Activated B cell treated with CpG ODN at 0.5 μM for 24 hours (primary cell): ENCODE data around the gene IL1A. TPM values are rescaled to one million over a fixed set of nuclear protein-coding genes. Genes with fewer than 3 reads are reported as not detected.

Experiments
- ATAC-seq: fragments of 200-7000 bp; cut with Tn5 transposase; one replicate; pipeline ENCODE4 v1.10.0; 2021; ENCODE audit warnings: low read depth, mild to moderate bottlenecking, moderate library complexity
- CTCF ChIA-PET: fragments of 350-600 bp; sonication (Branson Sonifier 250); formaldehyde crosslinking; loops from one replicate; lab custom pipeline; 2021; ENCODE audit warnings: antibody characterized with exemption; lab: Charles Lee
- POLR2A ChIA-PET: fragments of 350-600 bp; sonication (Branson Sonifier 250); formaldehyde crosslinking; loops from one replicate; lab custom pipeline; 2021; ENCODE audit warnings: antibody characterized with exemption; lab: Charles Lee
- DNase-seq: peaks from one replicate; pipeline ENCODE4 v3.0.0; 2022
- H3K27ac Mint-ChIP-seq: one replicate; pipeline ENCODE4 v1.8.0; 2020; ENCODE audit warnings: mixed read lengths
- H3K27me3 Mint-ChIP-seq: one replicate; pipeline ENCODE4 v1.8.0; 2021; ENCODE audit warnings: mixed read lengths
- H3K36me3 Mint-ChIP-seq: one replicate; pipeline ENCODE4 v1.8.0; 2021; ENCODE audit warnings: low read depth, mixed read lengths
- H3K4me1 Mint-ChIP-seq: one replicate; pipeline ENCODE4 v1.8.0; 2021; ENCODE audit warnings: mixed read lengths
- H3K4me3 Mint-ChIP-seq: one replicate; pipeline ENCODE4 v1.8.0; 2020; ENCODE audit warnings: mild to moderate bottlenecking, mixed read lengths
- H3K9me3 Mint-ChIP-seq: one replicate; pipeline ENCODE4 v1.8.0; 2020; ENCODE audit warnings: mixed read lengths
- CTCF ChIP-seq: fragments of 200-600 bp; IDR thresholded peaks from one replicate; pipeline ENCODE4 v1.8.0; 2022; ENCODE audit warnings: antibody characterized with exemption, mild to moderate bottlenecking
- intact Hi-C: fragments of 100-400 bp; cut with micrococcal nuclease; formaldehyde crosslinking; loops from one replicate; pipeline ENCODE4 v1.15.1; 2024
- total RNA-seq: library from RNA; stranded (reverse); gene quantifications from 2 replicates; pipeline ENCODE4 v1.2.3, GENCODE V29; 2022

IL1A gene
- total RNA-seq, 1 donor from 2014 or later, result 1.9 TPM

GRCh38 chr2:112811841-112812306 is 27.6 kb upstream of the IL1A start:
- peak overlapping the region; percentile 67 for H3K27ac Mint-ChIP-seq
- no peak for TF ChIP-seq CTCF
- peak; percentile 45 for ATAC-seq
- intact Hi-C loops, result no loop called here
- no peaks in the 10 kb centered on the region for H3K27me3 Mint-ChIP-seq
- ChIA-PET POLR2A (interaction anchor here (0.6 kb wide), 1 partner anchor 22 kb away, joined by 3 read pairs; no protein-coding TSS in a partner anchor), CTCF (no interaction called here)
- peaks cover 14% of the 10 kb centered on the region for H3K9me3 Mint-ChIP-seq
- no peak overlapping the region for H3K4me3 Mint-ChIP-seq
- peaks cover 23% of the 10 kb centered on the region for H3K4me1 Mint-ChIP-seq
- DNase-seq, result no peak
- H3K36me3 Mint-ChIP-seq, result no peaks in the 10 kb centered on the region

- no peaks in the 10 kb centered on the region for H3K27me3 Mint-ChIP-seq
- ATAC-seq (no peak), DNase-seq (no peak)
- POLR2A ChIA-PET, result interaction anchor here (0.6 kb wide), 1 partner anchor 21 kb away, joined by 3 read pairs; no protein-coding TSS in a partner anchor
- no peaks in the 10 kb centered on the region for H3K36me3 Mint-ChIP-seq
- intact Hi-C loops, result no loop called here
- no peak overlapping the region for H3K4me3 Mint-ChIP-seq
- H3K9me3 Mint-ChIP-seq, result peaks cover 14% of the 10 kb centered on the region
- CTCF ChIA-PET, result no interaction called here
- H3K4me1 Mint-ChIP-seq, result peaks cover 23% of the 10 kb centered on the region
- peak overlapping the region; percentile 67 for H3K27ac Mint-ChIP-seq
- no peak for TF ChIP-seq CTCF
Observed at GRCh38 chr2:112811276-112811831, 27.1 kb upstream of the IL1A start.

GRCh38 chr2:112809112-112809511 is 24.8 kb upstream of the IL1A start:
- peaks cover 31% of the 10 kb centered on the region for H3K4me1 Mint-ChIP-seq
- DNase-seq (no peak), ATAC-seq (no peak)
- POLR2A ChIA-PET, result interaction anchor here (0.7 to 0.9 kb wide), 2 partner anchors 13 to 78 kb away, joined by 3 to 5 read pairs; no protein-coding TSS in a partner anchor
- no peak overlapping the region for H3K27ac Mint-ChIP-seq
- H3K9me3 Mint-ChIP-seq, result peaks cover 14% of the 10 kb centered on the region
- no peaks in the 10 kb centered on the region for H3K36me3 Mint-ChIP-seq
- CTCF ChIA-PET, result interaction anchor here (1.2 kb wide), 1 partner anchor 27 kb away, joined by 3 read pairs; no protein-coding TSS in a partner anchor
- H3K27me3 Mint-ChIP-seq, result no peaks in the 10 kb centered on the region
- no peak overlapping the region for H3K4me3 Mint-ChIP-seq
- TF ChIP-seq CTCF, result no peak
- intact Hi-C loops, result no loop called here

GRCh38 chr2:112807233-112807807 is 23.0 kb upstream of the IL1A start:
- no peak overlapping the region for H3K27ac Mint-ChIP-seq
- DNase-seq, result no peak
- POLR2A ChIA-PET, result interaction anchor here (0.7 kb wide), 1 partner anchor 14 kb away, joined by 3 read pairs; no protein-coding TSS in a partner anchor
- intact Hi-C loops, result no loop called here
- peaks cover 14% of the 10 kb centered on the region for H3K9me3 Mint-ChIP-seq
- no peak for TF ChIP-seq CTCF
- CTCF ChIA-PET, result no interaction called here
- H3K27me3 Mint-ChIP-seq, result no peaks in the 10 kb centered on the region
- H3K36me3 Mint-ChIP-seq, result no peaks in the 10 kb centered on the region
- no peak for ATAC-seq
- H3K4me3 Mint-ChIP-seq, result no peak overlapping the region
- H3K4me1 Mint-ChIP-seq, result peaks cover 20% of the 10 kb centered on the region

GRCh38 chr2:112805542-112805941 is 21.2 kb upstream of the IL1A start:
- CTCF ChIA-PET, result no interaction called here
- TF ChIP-seq CTCF, result no peak
- Mint-ChIP-seq H3K27ac (peak overlapping the region; percentile 7), H3K4me1 (peaks cover 8% of the 10 kb centered on the region), H3K27me3 (no peaks in the 10 kb centered on the region), H3K36me3 (no peaks in the 10 kb centered on the region), H3K4me3 (no peak overlapping the region), H3K9me3 (peaks cover 14% of the 10 kb centered on the region)
- POLR2A ChIA-PET, result interaction anchor here (1.6 kb wide), 1 partner anchor 30 kb away, joined by 4 read pairs; no protein-coding TSS in a partner anchor
- DNase-seq, result no peak
- ATAC-seq, result peak; percentile 88
- intact Hi-C loops, result no loop called here
